ENCODE results near the gene CACNG1. TPM values are rescaled to one million over a fixed set of nuclear protein-coding genes. Genes with fewer than 3 reads are reported as not detected.

The CACNG1 gene
- total RNA-seq, 1 experiment from 2014 or later, result not detected

DNA sequence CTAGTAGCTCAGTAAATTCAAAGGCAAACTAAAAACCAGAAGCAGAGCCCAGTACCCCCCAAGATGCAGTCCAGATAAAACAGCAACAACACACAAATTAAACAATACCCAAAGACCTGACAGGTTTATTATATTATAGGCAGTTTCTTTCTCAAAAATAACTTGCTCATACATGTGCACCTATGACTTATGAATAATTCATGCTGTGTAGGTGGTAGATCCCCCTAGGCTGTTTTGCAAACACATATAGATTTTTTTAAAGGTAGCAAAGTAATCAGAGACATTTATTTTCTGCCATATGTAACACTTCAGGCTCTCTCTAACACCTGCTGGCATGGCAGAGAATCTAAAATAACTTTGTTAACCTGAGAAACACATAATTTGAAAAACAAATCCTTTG, 27.2 kb downstream of the CACNG1 start:
- H3F3A ChIP-seq (ENCODE audit: insufficient read depth, low read depth), result no peaks in the 10 kb centered on the region
- no peaks in the 10 kb centered on the region for H3K9me2 ChIP-seq (ENCODE audit: insufficient read depth)
- no peaks in the 10 kb centered on the region for H3K36me3 ChIP-seq (ENCODE audit: low read depth)
- H3K27me3 ChIP-seq (ENCODE audit: insufficient read depth, low read depth), result no peaks in the 10 kb centered on the region
- no peaks in the 10 kb centered on the region for H4K20me1 ChIP-seq (ENCODE audit: insufficient read depth)
- H3K4me2 ChIP-seq, result no peak overlapping the region
- DNase-seq, result no peak
- POLR2A ChIA-PET (ENCODE audit: unreplicated experiment), result no interaction called here
- H3K4me1 ChIP-seq (replicated peaks; ENCODE audit: insufficient read depth), result no peaks in the 10 kb centered on the region
- H3K9me3 ChIP-seq (ENCODE audit: insufficient read depth, low read depth), result no peaks in the 10 kb centered on the region
- no peak overlapping the region for H3K27ac ChIP-seq
- CTCF ChIA-PET, result no interaction called here
- no peak overlapping the region for H2AFZ ChIP-seq
- H3K79me2 ChIP-seq (ENCODE audit: low read depth), result no peaks in the 10 kb centered on the region
- intact Hi-C loops (cut with micrococcal nuclease; ENCODE audit: unreplicated experiment), result no loop called here
- no TSS peak for BruUV-seq (replicated peaks)
- no peak overlapping the region for H3K4me3 ChIP-seq
- TF ChIP-seq EZH2 (IDR thresholded peaks at IDR 0.05; ENCODE audit: low read depth), result no peak
- TF ChIP-seq CTCF (conservative IDR thresholded peaks at IDR 0.05), result no peak

- intact Hi-C loops (cut with micrococcal nuclease; ENCODE audit: unreplicated experiment), result no loop called here
- no peaks in the 10 kb centered on the region for H4K20me1 ChIP-seq (ENCODE audit: insufficient read depth)
- BruUV-seq (replicated peaks), result no TSS peak
Observed at GRCh38 chr17:67072885-67073284, 28.5 kb downstream of the CACNG1 start.

GRCh38 chr17:67074781-67075180, 30.4 kb downstream of the CACNG1 start:
- no peak for DNase-seq
- no peaks in the 10 kb centered on the region for H3K36me3 ChIP-seq (ENCODE audit: low read depth)
- intact Hi-C loops (cut with micrococcal nuclease; ENCODE audit: unreplicated experiment), result no loop called here

More at GRCh38 chr17:67072885-67073284, 28.5 kb downstream of the CACNG1 start:
- ChIA-PET POLR2A (ENCODE audit: unreplicated experiment) (no interaction called here), CTCF (no interaction called here)
- H3K4me2 ChIP-seq, result no peak overlapping the region
- H3F3A ChIP-seq (ENCODE audit: insufficient read depth, low read depth), result 0 out of 2 replicates have a peak, but pooled peaks cover under 1% of the 10 kb centered on the region
- no peak for DNase-seq
- no peaks in the 10 kb centered on the region for H3K27me3 ChIP-seq (ENCODE audit: insufficient read depth, low read depth)
- H3K4me3 ChIP-seq, result no peak overlapping the region
- H3K36me3 ChIP-seq (ENCODE audit: low read depth), result no peaks in the 10 kb centered on the region
- H2AFZ ChIP-seq, result no peak overlapping the region
- no peaks in the 10 kb centered on the region for H3K4me1 ChIP-seq (replicated peaks; ENCODE audit: insufficient read depth)
- TF ChIP-seq CTCF (conservative IDR thresholded peaks at IDR 0.05) (no peak), EZH2 (IDR thresholded peaks at IDR 0.05; ENCODE audit: low read depth) (no peak)
- no peaks in the 10 kb centered on the region for H3K9me3 ChIP-seq (ENCODE audit: insufficient read depth, low read depth)
- H3K9me2 ChIP-seq (ENCODE audit: insufficient read depth), result no peaks in the 10 kb centered on the region
- no peaks in the 10 kb centered on the region for H3K79me2 ChIP-seq (ENCODE audit: low read depth)
- H3K27ac ChIP-seq, result no peak overlapping the region

More at GRCh38 chr17:67074781-67075180, 30.4 kb downstream of the CACNG1 start:
- Histone ChIP-seq H3F3A (ENCODE audit: insufficient read depth, low read depth) (0 out of 2 replicates have a peak, but pooled peaks cover 7% of the 10 kb centered on the region), H3K9me3 (ENCODE audit: insufficient read depth, low read depth) (no peaks in the 10 kb centered on the region), H3K4me1 (replicated peaks; ENCODE audit: insufficient read depth) (no peaks in the 10 kb centered on the region), H3K27ac (no peak overlapping the region), H3K9me2 (ENCODE audit: insufficient read depth) (no peaks in the 10 kb centered on the region), H3K4me3 (no peak overlapping the region), H3K27me3 (ENCODE audit: insufficient read depth, low read depth) (no peaks in the 10 kb centered on the region), H2AFZ (no peak overlapping the region), H4K20me1 (ENCODE audit: insufficient read depth) (no peaks in the 10 kb centered on the region), H3K79me2 (ENCODE audit: low read depth) (no peaks in the 10 kb centered on the region), H3K4me2 (no peak overlapping the region)
- TF ChIP-seq EZH2 (IDR thresholded peaks at IDR 0.05; ENCODE audit: low read depth) (no peak), CTCF (conservative IDR thresholded peaks at IDR 0.05) (no peak)
- POLR2A ChIA-PET (ENCODE audit: unreplicated experiment), result no interaction called here
- no TSS peak for BruUV-seq (replicated peaks)
- CTCF ChIA-PET, result no interaction called here
